CD4-positive, alpha-beta T cell treated with Interferon gamma for 1 hour (primary cell): ENCODE data around the gene SETSIP.
"Not testable (repeated sequence)": the region's sequence is repeated elsewhere in the genome, so short reads cannot be mapped to it uniquely, and the experiment has no call there.

Experiments
- DNase-seq: peaks from one replicate; pipeline ENCODE4 v3.0.0-alpha.2; 2020

SETSIP gene

DNA sequence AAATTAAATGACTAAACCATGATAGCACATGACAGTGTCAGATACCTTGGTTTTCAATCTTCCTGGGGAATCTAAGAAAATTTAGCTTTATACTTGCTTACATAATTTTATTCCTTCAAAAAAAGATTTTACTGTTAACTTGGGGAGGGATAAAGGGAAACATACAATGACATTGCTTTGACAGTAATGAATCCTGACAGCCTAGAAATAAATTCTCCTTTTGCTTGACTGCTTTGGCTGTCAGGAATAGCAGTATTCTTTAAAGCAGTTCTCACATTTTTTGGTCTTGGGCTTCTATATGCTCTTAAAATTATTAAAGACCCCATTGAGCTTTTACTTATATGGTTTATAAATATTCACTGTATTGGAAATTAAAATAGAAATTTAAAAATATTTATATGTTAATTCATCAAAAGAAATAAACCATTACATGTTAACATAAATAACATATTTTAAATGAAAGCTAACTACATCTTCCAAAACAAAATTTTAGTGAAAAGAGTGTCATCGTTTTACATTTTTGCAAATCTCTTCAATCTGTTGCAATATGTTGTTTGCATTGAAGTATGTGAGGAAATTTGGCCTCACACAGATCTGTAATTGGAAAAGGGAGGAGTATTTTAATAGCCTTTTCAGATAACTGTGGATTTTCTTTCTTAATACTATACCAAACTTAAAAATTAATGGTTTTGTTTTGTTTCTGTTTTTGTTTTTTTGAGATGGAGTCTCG lies 29.3 kb downstream of the SETSIP start:
- no peak for DNase-seq

DNA sequence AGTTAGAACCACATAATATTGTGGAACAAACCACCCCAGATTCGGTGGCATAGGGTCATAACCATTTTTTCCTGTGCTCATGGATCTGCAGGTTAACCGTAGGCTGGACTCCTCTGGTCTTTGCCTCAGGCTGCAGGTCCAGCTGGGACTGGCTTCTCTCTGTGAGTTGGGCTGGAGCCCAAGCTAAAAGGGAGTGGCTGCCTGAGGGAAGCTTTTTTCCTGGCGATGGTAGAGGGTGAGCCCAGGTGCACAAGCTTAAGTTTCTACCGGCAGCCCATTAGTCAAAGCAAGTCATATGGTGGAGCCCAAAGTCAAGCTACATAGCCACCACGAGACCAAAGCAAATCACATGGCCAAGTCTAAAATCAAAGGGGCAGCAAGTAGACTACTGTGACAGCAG lies 31.6 kb downstream of the SETSIP start:
- no peak for DNase-seq

GRCh38 chr1:92040971-92041370 lies 34.2 kb downstream of the SETSIP start:
- no peak for DNase-seq

GRCh38 chr1:92038695-92039346 lies 36.4 kb downstream of the SETSIP start:
- DNase-seq: no peak

GRCh38 chr1:92037400-92037799 lies 37.8 kb downstream of the SETSIP start:
- no peak for DNase-seq

- no peak for DNase-seq
Observed at GRCh38 chr1:92031281-92032110, 43.7 kb downstream of the SETSIP start.

GRCh38 chr1:92030656-92031107 lies 44.5 kb downstream of the SETSIP start:
- no peak for DNase-seq

DNA sequence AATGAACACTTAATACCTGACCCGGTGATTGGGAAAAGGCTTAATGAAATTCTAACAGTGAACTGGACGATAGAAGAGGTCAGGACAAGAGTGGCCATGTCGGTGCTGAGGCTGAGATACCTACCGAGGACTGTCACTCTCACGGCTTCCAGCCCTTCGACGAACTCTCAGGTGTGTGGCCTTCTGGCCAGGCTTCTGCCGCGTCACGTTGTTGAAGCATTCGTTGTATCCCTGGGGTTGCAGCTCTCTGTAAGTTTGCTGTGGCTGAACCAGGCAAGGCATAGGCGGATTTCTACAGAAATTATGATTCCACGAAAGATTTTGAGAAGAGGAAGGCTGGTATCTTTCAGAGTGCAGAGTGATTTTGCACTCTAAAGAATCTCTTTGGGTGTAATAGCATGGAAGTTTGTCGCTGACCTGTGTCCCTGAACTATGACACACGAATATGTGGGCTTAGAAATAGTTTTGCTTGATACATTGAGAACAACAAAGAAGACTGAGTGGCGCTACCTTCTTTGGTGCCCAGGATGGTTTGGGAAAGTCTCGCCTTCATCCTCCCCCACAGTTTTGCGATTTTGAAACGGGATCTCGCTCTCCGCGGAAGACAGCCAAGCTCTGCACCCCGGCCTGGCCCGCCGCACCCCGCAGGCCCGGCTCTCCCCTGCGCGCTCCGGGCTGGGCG lies 45.8 kb downstream of the SETSIP start:
- no peak for DNase-seq

GRCh38 chr1:92026806-92027205 lies 48.4 kb downstream of the SETSIP start:
- DNase-seq: no peak

DNA sequence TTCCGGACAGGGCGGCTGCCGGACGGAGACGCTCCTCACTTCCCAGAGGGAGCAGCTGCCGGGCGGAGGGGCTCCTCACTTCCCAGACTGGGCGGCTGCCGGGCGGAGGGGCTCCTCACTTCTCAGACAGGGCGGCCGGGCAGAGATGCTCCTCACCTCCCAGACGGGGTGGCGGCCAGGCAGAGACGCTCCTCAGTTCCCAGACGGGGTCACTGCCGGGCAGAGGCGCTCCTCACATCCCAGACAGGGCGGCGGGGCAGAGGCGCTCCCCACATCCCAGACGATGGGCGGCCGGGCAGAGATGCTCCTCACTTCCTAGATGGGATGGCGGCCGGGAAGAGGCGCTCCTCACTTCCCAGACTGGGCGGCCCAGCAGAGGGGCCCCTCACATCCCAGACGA lies 49.2 kb downstream of the SETSIP start:
- DNase-seq: not testable (repeated sequence)
